H1 (cell line): ENCODE data around the gene ADAM19.

Experiments used
- CTCF ChIP-seq, 3 experiments: IDR thresholded peaks; 1 replicate in 2 of 3; 2 replicates in 1 of 3; pipeline versions ENCODE4 v1.5.1 to v1.6.1; 2011; ENCODE audit warnings: low read length in 3 of 3, mild to moderate bottlenecking in 3 of 3, inconsistent platforms in 2 of 3, low read depth in 1 of 3, moderate library complexity in 1 of 3; ENCODE audit not compliant: insufficient read depth in 1 of 3; ENCODE audit errors: control extremely low read depth in 1 of 3
- EZH2 ChIP-seq: fragments of 200-600 bp; sonication (generic); IDR thresholded peaks from 2 replicates; pipeline ENCODE4 v1.7.1; 2012; ENCODE audit warnings: low read depth, mild to moderate bottlenecking, moderate library complexity, low read length, inconsistent platforms; ENCODE audit not compliant: severe bottlenecking
- FOSL1 ChIP-seq: IDR thresholded peaks from 2 replicates; pipeline ENCODE4 v1.6.1; 2011; ENCODE audit warnings: mild to moderate bottlenecking, low read depth, low read length, moderate library complexity; ENCODE audit not compliant: insufficient read depth
- GABPA ChIP-seq: IDR thresholded peaks from 2 replicates; pipeline ENCODE4 v1.6.1; 2011; ENCODE audit warnings: mild to moderate bottlenecking, low read length, moderate library complexity, borderline replicate concordance; ENCODE audit not compliant: insufficient read depth
- GTF2F1 ChIP-seq: IDR thresholded peaks from 2 replicates; pipeline ENCODE4 v1.6.1; 2012; ENCODE audit warnings: low read depth, low read length, improper control_type of control experiment, borderline replicate concordance
- HDAC2 ChIP-seq, 2 experiments: fragments of 300-600 bp in 1 of 2; sonication (generic) in 1 of 2; IDR thresholded peaks; 2 replicates each; pipeline ENCODE4 v1.6.1; 2011 to 2012; ENCODE audit warnings: low read depth in 2 of 2, low read length in 2 of 2, mild to moderate bottlenecking in 2 of 2, moderate library complexity in 2 of 2, borderline replicate concordance in 1 of 2, inconsistent platforms in 1 of 2
- POLR2A ChIP-seq, 2 experiments: IDR thresholded peaks; 1 replicate in 1 of 2; 2 replicates in 1 of 2; pipeline ENCODE4 v1.6.1; 2011; ENCODE audit warnings: low read depth in 2 of 2, low read length in 2 of 2, mild to moderate bottlenecking in 2 of 2; ENCODE audit errors: control extremely low read depth in 1 of 2
- POLR2AphosphoS5 ChIP-seq: IDR thresholded peaks from 2 replicates; pipeline ENCODE4 v1.6.1; 2011; ENCODE audit warnings: low read depth, low read length
- RFX5 ChIP-seq: IDR thresholded peaks from 2 replicates; pipeline ENCODE4 v1.6.1; 2011; ENCODE audit warnings: low read depth, low read length, improper control_type of control experiment, borderline replicate concordance
- SAP30 ChIP-seq: fragments of 300-600 bp; sonication (generic); IDR thresholded peaks from 2 replicates; pipeline ENCODE4 v1.7.1; 2012; ENCODE audit warnings: low read length, moderate library complexity, mild to moderate bottlenecking, inconsistent platforms; ENCODE audit not compliant: insufficient read depth, insufficient replicate concordance
- SP1 ChIP-seq: IDR thresholded peaks from 2 replicates; pipeline ENCODE4 v1.6.1; 2011; ENCODE audit warnings: low read depth, low read length
- TCF12 ChIP-seq: IDR thresholded peaks from 2 replicates; pipeline ENCODE4 v1.6.1; 2011; ENCODE audit warnings: low read depth, mild to moderate bottlenecking, low read length
- USF2 ChIP-seq: IDR thresholded peaks from 2 replicates; pipeline ENCODE4 v1.6.1; 2011; ENCODE audit warnings: low read length, improper control_type of control experiment
- ZNF274 ChIP-seq: IDR thresholded peaks from 2 replicates; pipeline ENCODE4 v1.7.0; 2012; ENCODE audit warnings: low read length, borderline replicate concordance; ENCODE audit errors: extremely low read depth

DNA sequence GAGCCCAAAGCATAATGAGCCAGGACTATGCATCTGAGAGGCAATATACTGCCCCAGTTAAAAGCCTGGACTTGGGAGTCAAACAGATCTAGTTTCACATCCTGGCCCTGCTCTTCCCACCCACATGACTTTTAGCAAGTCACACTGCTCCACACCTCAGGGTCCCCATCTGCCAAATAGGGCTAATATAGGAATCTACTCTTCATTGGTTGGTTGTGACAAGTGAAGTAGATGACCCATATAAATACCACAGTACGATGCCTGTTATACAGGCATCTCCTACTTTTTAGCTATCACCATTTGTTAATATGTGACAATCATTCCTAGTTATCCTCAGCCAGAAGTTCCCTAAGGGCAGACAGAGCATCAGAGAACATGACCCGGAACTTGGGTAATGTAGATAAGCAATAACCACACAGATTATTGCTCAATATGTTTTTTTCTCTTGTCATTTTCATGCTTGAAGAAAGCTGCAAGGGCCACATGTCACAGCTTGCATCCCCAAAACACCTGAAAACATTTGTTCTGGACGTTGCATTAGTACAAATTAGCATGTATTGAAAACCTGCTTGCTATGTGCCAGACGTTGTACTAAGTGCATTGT is 20.4 kb downstream of the ADAM19 start:
- TF ChIP-seq CTCF (IDR thresholded peaks at IDR 0.05; ENCODE audit: control extremely low read depth in 1 of 3, insufficient read depth in 1 of 3, low read depth in 1 of 3, low read length in 3 of 3) (no peak), TCF12 (no peak), GTF2F1 (no peak), POLR2A (IDR thresholded peaks at IDR 0.05; ENCODE audit: control extremely low read depth in 1 of 2, low read depth in 2 of 2, low read length in 2 of 2) (no peak), POLR2AphosphoS5 (no peak), SP1 (no peak), HDAC2 (IDR thresholded peaks at IDR 0.05; ENCODE audit: borderline replicate concordance in 1 of 2, low read depth in 2 of 2, low read length in 2 of 2) (no peak), SAP30 (no peak), GABPA (no peak), ZNF274 (no peak), RFX5 (no peak), EZH2 (no peak), FOSL1 (no peak), USF2 (no peak)
